HK-2 (cell line): Measurements from ENCODE around the gene SCLY.
A peak's percentile ranks its signal among the peaks of the same experiment; 100 is the strongest.
"Not testable (repeated sequence)": the region's sequence is repeated elsewhere in the genome, so short reads cannot be mapped to it uniquely, and the experiment has no call there.

ENCODE experiments used
- DNase-seq: peaks from one replicate; pipeline ENCODE4 v3.0.0-alpha.2; 2018; ENCODE audit not compliant: unreplicated experiment

The SCLY gene

GRCh38 chr2:238113611-238114010, 52.8 kb downstream of the SCLY start:
- no peak for DNase-seq

GRCh38 chr2:238114331-238114841, 53.6 kb downstream of the SCLY start:
- no peak for DNase-seq

DNA sequence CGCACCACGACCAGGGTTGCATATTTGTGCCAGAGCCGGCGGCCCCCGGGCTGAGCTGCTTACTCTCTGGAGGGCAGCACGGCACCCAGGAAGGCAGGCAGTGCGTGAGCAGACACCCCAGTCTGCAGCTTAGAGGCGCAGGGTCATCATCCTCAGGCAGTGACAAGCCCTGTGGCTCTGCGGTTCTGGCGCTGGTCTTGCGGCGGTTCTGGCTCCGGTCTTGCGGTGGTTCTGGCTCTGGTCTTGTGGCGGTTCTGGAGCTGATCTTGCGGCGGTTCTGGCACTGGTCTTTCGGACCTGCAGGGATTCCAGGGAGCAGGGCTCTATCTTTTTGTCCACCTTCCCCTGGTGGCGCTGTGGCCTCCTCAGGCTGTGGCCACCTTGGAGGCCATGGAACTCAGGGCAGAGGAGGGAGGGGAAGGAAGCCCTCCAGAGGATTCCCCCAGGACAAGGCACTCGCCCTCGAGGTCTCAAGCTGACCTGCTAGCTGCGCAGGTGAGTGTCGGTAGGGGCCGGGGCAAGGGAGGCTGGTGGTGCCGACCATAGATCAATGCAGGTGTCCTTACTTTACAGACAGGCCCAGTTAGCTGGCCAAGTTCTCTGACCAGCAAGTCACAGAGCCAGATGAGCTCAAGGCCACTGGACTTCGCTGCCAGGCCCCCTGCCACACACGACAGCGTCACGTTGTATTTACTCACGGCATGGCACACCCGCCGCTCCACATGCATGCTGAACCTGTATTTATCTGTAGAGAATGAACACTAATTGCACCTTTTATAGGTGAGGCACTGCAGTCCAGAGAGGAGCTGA, 54.3 kb downstream of the SCLY start:
- DNase-seq, result no peak

DNA sequence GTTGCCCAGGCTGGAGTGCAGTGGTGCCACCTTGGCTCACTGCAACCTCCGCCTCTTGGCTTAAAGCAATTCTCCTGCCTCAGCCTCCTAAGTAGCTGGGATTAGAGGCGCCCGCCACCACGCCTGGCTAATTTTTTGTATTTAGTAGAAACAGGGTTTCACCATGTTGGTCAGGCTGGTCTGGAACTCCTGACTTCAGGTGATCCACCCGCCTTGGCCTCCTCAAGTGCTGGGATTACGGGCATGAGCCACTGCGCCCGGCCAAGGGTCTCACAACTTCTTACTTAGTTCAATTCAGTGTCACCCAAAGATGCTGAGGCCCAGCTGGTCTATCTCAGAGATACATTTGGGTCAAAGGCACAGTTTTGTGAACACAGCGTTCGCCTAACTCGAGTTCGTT, 54.9 kb downstream of the SCLY start:
- DNase-seq, result not testable (repeated sequence)

GRCh38 chr2:238116298-238117198, 55.7 kb downstream of the SCLY start:
- no peak for DNase-seq

GRCh38 chr2:238117199-238118154, 56.7 kb downstream of the SCLY start:
- peak; percentile 60 for DNase-seq

GRCh38 chr2:238119756-238120462, 59.1 kb downstream of the SCLY start:
- no peak for DNase-seq

DNA sequence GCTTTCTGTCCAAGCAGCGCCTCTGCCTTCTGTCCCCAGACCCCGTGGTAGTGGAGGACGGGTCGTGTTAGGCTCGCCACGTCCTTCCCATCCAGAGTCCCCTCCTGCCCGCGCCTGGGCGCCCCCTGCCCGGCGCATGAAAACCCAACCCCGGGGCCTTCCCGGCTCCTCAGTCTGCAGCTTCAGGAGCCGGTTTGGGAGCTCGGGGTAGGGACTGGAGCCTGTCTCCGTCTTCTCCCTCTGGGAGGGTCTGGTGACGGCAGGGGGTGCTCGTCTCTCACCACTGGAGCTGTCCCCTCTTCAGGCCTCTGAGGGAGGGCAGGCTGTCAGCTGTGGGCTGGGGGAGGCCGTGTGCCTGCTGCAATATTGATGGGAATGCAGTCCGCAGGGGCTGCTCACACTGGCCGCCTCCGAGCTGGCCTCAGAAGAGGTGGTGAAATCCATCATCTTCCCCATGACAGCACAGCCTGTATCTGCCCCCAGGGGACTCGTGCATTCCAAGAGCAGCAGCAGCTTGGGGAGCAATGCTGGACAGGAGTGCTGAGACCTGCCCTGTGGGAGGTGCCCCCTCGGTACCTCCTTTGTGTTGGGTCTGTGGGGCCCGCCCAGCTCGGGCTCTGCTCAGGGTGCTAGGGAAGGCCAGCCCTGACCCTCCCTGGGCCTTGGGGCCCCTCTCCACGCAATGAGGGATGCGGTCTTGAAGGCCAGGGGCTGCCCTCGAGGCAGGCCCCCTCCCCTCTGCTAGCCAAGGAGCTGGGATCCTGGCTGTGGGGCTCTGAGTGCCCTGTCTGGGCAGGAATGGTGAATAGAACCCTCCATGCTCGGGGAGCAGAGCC, 59.9 kb downstream of the SCLY start:
- no peak for DNase-seq

GRCh38 chr2:238121511-238122286, 60.9 kb downstream of the SCLY start:
- DNase-seq, result no peak

- no peak for DNase-seq
Observed at GRCh38 chr2:238122287-238123217, 61.8 kb downstream of the SCLY start.

- no peak for DNase-seq
Observed at GRCh38 chr2:238123218-238123971, 62.6 kb downstream of the SCLY start.

DNA sequence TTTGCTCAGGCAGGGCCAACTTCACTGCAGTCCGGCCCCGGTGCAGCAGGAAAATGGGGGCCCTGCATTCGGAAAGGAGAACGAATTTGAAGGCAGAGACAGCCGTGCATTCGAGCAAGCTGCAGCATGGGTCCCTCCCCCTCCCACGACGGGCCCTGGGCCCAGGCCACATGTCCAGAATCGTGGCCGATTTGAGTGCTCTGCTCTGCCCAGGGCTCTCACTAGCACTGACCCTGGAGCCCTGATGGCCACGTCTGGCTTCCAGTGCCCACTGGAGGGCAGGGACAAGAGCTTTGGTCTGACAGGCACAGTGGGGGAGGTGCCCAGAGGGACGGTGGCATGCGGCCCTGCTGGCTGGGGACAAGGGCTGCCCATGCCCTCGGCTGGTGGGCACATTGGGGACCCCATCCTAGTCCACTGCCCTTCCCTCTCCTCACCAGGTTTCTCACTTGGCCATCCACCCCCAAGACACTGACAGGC, 63.2 kb downstream of the SCLY start:
- no peak for DNase-seq

GRCh38 chr2:238124488-238125126, 63.8 kb downstream of the SCLY start:
- DNase-seq, result no peak

DNA sequence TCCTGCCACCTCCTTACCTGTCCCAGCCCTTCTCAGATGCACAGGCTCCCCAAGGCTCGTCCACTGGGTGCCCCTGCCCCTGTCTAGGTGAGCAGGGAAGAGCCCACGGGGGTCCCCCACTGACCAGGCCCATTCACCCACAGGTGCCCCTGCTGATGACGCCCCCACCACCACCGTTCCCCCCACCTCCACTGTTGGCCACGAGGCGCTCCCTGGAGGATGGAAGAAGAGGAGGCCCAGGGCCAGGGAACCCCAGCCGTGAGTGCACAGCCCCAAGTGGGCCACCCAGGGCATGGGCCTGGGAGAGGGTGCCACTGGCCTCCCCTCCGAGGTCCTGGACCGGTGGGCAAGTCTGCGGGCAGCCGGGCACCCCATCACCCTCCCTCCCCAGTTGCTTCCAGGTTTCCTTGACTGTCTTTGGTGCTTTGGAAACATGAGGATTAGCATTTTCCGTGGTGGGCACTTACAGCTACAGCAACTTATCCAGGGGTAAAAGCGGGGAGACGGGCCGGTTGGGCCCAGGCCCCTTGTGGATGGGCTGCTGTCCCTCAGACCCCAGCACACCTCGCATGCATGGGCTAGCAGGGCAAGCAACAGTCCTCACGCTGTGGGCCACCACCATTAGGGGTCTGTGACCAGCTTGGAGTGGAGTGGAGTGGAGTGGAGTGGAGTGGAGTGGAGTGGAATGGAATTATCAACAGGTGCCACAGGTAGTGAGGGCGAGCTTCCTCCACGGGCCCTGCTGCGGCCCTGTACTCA, 64.5 kb downstream of the SCLY start:
- no peak for DNase-seq

- no peak for DNase-seq
Observed at GRCh38 chr2:238126338-238126737, 65.5 kb downstream of the SCLY start.

- no peak for DNase-seq
Observed at GRCh38 chr2:238126775-238127164, 66.0 kb downstream of the SCLY start.
